ENCODE measurements around the gene NEK2.
"Not testable (repeated sequence)": the region's sequence is repeated elsewhere in the genome, so short reads cannot be mapped to it uniquely, and the experiment has no call there.

Gene NEK2

DNA sequence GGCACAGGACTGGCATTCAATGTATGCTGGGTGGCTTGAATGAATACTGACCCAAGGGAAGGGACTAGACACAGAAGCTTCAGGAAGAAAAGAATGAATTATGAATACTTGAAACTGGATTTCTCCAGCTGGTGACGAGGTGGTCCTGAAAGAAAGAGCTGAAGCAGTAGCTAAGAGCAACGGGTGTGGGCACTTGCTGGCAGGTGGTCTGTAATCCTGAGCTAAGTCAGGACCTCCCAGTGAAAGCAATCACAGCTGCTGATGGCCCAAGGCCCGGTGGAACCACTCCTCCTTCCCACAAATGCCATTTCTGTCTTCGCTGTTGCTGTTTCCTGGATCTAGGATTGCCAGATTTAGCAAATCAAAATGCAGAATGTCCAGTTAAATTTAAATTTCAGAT is 47.0 kb downstream of the NEK2 start:
- peaks cover 18% of the 10 kb centered on the region for H3K4me1 Mint-ChIP-seq (ENCODE audit: low read depth)
- intact Hi-C loops (cut with micrococcal nuclease), result no loop called here
- H3K4me3 Mint-ChIP-seq, result no peak overlapping the region
- H3K9me3 Mint-ChIP-seq, result no peaks in the 10 kb centered on the region
- peaks cover 19% of the 10 kb centered on the region for H3K27me3 Mint-ChIP-seq
- H3K36me3 Mint-ChIP-seq (ENCODE audit: low read depth), result no peaks in the 10 kb centered on the region
- H3K27ac Mint-ChIP-seq, result no peak overlapping the region

DNA sequence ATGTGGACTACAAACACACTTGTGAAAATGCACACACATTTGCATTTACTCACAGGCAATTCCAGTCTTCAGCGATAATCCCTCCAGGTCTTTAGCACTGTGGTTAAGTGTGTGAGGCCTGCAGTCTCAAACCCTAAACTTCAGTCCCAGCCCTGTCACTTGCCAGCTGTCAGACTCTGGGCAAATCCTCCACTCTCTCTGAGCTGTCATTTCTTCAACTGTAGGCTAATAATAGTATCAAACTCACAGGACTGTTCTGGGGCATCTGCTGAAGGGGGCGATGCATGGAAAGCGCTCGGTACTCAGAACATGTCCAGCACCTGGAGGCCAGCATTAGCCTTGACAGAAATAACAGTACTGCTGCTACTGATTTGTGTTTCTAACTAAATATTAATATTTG is 48.2 kb downstream of the NEK2 start:
- Mint-ChIP-seq H3K36me3 (ENCODE audit: low read depth) (no peaks in the 10 kb centered on the region), H3K27ac (no peak overlapping the region), H3K4me1 (ENCODE audit: low read depth) (peaks cover 6% of the 10 kb centered on the region), H3K4me3 (no peak overlapping the region), H3K27me3 (peaks cover 10% of the 10 kb centered on the region), H3K9me3 (no peaks in the 10 kb centered on the region)
- intact Hi-C loops (cut with micrococcal nuclease), result no loop called here

DNA sequence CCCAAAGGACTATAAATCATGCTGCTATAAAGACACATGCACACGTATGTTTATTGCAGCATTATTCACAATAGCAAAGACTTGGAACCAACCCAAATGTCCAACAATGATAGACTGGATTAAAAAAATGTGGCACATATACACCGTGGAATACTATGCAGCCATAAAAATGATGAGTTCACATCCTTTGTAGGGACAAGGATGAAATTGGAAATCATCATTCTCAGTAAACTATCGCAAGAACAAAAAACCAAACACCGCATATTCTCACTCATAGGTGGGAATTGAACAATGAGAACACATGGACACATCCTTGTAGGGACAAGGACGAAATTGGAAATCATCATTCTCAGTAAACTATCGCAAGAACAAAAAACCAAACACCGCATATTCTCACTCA is 49.6 kb downstream of the NEK2 start:
- H3K27ac Mint-ChIP-seq; H3K36me3 Mint-ChIP-seq (ENCODE audit: low read depth); H3K4me1 Mint-ChIP-seq (ENCODE audit: low read depth); H3K4me3 Mint-ChIP-seq; H3K27me3 Mint-ChIP-seq; H3K9me3 Mint-ChIP-seq: not testable (repeated sequence)
- intact Hi-C loops (cut with micrococcal nuclease), result loop anchor here (1.0 kb wide), 2 partner anchors 49 to 111 kb away; no protein-coding TSS in a partner anchor

DNA sequence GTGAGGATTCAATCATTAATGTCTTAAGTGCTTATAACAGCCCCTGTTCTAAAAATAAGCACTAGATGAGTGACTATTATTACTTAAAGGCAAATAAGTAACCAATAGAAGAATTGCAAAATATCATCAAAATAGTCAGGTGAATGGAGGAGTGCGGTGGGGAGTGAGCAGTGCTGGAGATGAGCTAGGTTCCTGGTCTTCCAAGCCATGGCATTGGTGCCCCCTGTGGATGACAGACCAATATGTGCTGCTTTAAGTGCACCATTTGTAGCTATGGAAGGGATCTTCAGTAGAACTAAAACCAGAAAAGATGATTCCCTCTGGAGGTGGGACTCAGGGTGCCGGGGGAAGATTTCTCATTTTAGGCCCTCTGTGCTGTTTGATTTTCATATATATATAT is 50.4 kb downstream of the NEK2 start:
- intact Hi-C loops (cut with micrococcal nuclease), result loop anchor here (1.0 kb wide), 2 partner anchors 48 to 110 kb away; no protein-coding TSS in a partner anchor
- no peaks in the 10 kb centered on the region for H3K36me3 Mint-ChIP-seq (ENCODE audit: low read depth)
- H3K27ac Mint-ChIP-seq, result no peak overlapping the region
- peaks cover 4% of the 10 kb centered on the region for H3K27me3 Mint-ChIP-seq
- no peak overlapping the region for H3K4me3 Mint-ChIP-seq
- H3K4me1 Mint-ChIP-seq (ENCODE audit: low read depth), result peaks cover 7% of the 10 kb centered on the region
- H3K9me3 Mint-ChIP-seq, result no peaks in the 10 kb centered on the region

DNA sequence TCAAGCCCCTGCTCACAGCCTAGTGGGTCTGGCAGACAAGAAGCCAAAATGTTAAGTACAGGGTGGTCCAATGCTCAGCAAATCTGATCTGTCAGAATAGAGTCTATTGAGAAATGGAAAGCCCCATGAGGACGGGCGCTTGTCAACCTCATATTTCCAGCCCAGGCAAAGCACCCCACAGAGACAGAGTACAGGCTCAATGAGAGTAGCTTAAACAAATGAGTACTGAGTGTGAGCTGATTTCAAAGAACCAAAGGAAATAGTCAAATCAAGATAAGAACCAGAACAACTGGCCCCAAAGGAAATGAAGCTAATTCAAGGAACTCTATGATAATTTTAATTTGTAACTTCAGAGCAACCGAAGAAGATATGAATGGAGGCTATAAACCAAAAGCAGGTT is 51.9 kb downstream of the NEK2 start:
- H3K27ac Mint-ChIP-seq, result no peak overlapping the region
- no peaks in the 10 kb centered on the region for H3K9me3 Mint-ChIP-seq
- H3K4me1 Mint-ChIP-seq (ENCODE audit: low read depth), result peaks cover 19% of the 10 kb centered on the region
- intact Hi-C loops (cut with micrococcal nuclease), result no loop called here
- H3K4me3 Mint-ChIP-seq, result no peak overlapping the region
- no peaks in the 10 kb centered on the region for H3K27me3 Mint-ChIP-seq
- H3K36me3 Mint-ChIP-seq (ENCODE audit: low read depth), result no peaks in the 10 kb centered on the region

DNA sequence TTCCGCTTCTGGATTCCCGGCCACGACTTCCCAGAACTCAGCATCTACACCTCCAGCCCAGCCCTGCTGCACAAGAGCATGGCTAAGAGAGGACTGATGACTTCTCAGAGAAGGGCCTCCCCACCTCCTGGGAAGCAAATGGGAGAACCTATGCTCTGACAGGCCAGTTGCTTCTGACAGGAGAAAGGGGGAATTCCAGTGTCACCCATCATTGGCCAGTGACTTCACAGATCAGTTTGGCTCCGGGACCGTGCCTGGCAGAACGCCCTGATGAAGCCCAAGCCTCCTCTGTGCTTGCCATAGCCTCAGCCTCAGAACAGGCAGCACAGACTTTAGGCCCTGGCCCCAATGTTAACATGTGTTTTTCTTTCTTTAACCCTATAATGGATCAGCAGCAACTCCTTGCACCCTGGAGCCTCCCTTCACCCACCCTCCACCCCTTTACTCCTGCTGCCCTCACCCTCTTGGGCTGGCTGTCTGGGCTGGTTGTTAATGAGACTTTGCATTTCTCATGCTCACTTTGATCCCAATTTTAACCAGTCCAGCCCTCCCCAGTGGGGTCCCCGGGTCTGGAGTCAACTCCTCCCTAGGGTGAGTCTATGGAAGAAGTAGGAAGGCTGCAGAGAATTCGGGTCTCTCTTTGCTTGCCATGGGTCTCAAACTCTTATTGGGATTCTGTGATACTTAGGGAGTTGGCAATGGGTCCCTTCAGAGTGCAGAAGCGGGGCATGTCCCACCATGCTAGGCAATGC is 53.8 kb downstream of the NEK2 start:
- Mint-ChIP-seq H3K36me3 (ENCODE audit: low read depth) (no peaks in the 10 kb centered on the region), H3K27me3 (no peaks in the 10 kb centered on the region), H3K9me3 (no peaks in the 10 kb centered on the region), H3K4me3 (no peak overlapping the region), H3K27ac (no peak overlapping the region), H3K4me1 (ENCODE audit: low read depth) (peaks cover 25% of the 10 kb centered on the region)
- intact Hi-C loops (cut with micrococcal nuclease), result no loop called here

DNA sequence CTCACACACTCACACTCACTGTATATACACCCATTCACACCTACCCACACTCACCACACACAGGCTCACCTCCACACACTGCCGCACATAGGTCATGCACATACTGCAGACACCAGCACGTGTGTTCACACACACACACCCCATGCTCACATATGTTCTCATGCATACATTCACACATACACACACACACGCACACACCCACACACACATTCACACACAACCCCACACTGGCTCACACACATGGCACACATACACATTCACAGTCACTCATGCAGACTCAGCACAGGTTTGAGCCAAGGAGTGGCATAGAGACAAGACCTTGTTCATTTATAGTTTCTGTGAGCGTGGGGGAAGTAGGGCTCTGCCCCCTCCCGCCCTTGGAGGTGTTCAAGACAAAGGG is 55.3 kb downstream of the NEK2 start:
- Mint-ChIP-seq H3K4me3 (no peak overlapping the region), H3K27ac (no peak overlapping the region), H3K36me3 (ENCODE audit: low read depth) (no peaks in the 10 kb centered on the region), H3K27me3 (no peaks in the 10 kb centered on the region), H3K4me1 (ENCODE audit: low read depth) (peaks cover 25% of the 10 kb centered on the region), H3K9me3 (no peaks in the 10 kb centered on the region)
- intact Hi-C loops (cut with micrococcal nuclease), result no loop called here

DNA sequence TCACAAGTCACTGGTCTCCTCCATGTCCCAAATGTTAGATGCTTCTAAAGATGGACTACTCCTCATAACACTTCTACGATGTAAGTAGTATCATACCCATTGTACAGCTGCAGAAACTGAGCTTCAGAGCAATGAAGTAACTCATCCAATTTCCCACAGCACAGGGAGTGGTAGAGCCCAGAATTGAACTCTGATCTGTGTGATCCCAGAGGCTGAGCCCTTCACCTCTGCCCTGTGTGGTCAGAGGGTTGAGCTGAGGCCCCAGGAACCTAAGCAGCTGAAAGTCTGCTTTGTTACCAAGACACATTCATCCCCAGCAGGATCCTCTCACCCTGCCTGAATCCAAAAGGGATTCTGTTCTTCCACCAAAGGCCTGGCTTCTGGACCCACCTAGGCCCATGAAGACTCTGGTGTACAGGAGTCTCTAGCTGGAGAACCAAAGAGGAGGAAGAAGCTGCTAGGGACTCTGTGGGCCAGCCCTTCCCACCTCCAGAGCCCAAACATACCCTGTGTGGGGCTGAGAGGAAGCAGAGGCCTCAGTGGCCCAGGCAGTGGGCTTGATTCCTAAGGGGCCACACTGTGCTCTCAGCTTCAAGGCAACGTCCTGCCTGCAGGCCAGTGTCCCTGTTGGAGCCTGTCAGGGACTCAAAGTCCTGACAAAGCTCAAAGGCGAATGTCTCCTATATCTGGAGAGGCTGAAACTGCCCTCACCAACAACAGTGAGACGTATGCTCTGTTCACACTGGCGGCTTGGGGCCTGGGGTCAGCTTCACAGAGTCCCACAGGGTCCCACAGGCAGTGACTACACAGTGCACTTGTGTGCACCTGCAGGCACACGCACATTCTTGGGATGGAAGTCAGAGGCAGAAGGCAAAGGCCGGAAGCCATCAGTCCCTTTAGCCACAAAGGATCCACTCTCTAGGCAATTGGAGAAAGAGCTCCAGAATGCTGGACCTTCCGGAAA is 56.1 kb downstream of the NEK2 start:
- H3K4me3 Mint-ChIP-seq, result no peak overlapping the region
- intact Hi-C loops (cut with micrococcal nuclease), result no loop called here
- peaks cover 28% of the 10 kb centered on the region for H3K4me1 Mint-ChIP-seq (ENCODE audit: low read depth)
- H3K36me3 Mint-ChIP-seq (ENCODE audit: low read depth), result no peaks in the 10 kb centered on the region
- H3K27me3 Mint-ChIP-seq, result no peaks in the 10 kb centered on the region
- H3K9me3 Mint-ChIP-seq, result no peaks in the 10 kb centered on the region
- no peak overlapping the region for H3K27ac Mint-ChIP-seq

DNA sequence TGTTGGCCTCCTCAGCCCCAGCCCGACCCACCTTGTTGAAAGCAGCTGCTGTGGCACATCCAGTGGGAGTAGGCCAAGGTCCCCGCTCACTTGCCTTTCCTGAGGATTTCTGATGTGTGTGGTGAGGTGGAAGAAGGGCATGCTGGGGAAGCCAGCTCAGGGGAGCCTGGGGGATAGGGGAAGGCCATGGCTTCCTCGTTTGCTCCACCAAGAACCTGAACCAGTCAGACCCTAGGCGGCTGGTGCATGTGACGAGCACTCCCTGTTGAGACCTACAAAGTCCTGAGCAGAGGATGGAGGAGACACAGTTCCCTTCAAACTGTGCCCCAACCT is 58.5 kb downstream of the NEK2 start:
- H3K4me3 Mint-ChIP-seq, result no peak overlapping the region
- H3K27me3 Mint-ChIP-seq, result no peaks in the 10 kb centered on the region
- H3K36me3 Mint-ChIP-seq (ENCODE audit: low read depth), result no peaks in the 10 kb centered on the region
- H3K4me1 Mint-ChIP-seq (ENCODE audit: low read depth), result peaks cover 51% of the 10 kb centered on the region
- no peaks in the 10 kb centered on the region for H3K9me3 Mint-ChIP-seq
- H3K27ac Mint-ChIP-seq, result no peak overlapping the region
- intact Hi-C loops (cut with micrococcal nuclease), result no loop called here

DNA sequence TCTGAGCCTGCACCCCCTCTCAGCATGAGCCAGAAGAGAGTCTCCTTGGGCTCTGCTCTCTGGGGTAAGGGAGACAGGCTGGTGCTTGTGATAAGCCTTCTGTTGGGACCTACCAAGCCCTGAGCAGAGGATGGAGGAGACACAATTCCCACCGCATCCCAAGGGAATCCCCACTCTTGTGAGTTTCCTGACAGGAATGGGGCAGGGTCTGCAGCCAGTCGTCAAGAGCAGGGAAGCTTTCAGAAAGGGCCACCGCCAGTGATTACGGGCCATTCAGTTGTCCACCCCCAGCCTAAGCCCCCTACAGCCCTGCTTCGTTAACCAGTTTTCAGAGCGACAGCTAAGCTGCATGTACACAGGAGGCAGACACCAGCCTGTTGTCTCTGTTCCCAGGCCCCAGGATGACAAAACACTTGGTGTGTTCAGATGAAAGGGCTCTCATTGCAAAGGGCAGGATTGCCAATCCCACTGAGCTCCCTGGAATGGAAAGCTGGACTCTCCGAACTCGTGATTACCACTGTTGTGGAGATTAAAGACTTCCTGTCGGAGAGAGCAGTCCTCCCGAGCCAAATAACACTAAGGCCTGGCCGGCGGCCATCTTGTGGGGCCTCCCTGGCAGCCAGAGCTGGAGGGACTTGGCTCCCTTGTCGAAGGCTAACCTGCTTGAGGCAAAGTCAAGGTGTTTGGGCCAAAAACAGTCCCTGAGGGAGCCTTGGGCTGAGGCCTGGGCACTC is 59.0 kb downstream of the NEK2 start:
- Mint-ChIP-seq H3K27ac (no peak overlapping the region), H3K4me1 (ENCODE audit: low read depth) (peaks cover 56% of the 10 kb centered on the region), H3K9me3 (no peaks in the 10 kb centered on the region), H3K27me3 (no peaks in the 10 kb centered on the region), H3K4me3 (no peak overlapping the region), H3K36me3 (ENCODE audit: low read depth) (no peaks in the 10 kb centered on the region)
- intact Hi-C loops (cut with micrococcal nuclease), result no loop called here

DNA sequence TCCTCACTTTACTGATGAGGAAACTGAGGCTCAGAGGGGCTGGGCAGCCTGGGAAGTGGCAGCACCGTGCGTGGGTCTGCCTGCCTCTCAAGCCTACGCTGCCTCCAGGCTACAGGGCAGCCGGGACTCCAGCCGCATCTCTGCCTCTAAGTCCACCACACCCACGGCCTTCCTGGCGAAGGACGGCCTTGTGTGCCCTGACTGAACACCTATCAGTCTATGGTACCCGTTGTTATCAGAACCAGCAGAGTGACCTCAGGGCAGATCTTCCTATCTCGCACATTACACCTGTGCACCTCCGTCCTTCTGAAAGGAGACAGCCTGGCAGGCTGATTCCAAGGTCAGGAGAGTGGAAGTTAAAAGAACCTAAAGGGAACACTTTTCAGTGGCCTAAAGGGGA is 60.8 kb downstream of the NEK2 start:
- H3K9me3 Mint-ChIP-seq, result no peaks in the 10 kb centered on the region
- no peaks in the 10 kb centered on the region for H3K27me3 Mint-ChIP-seq
- no peaks in the 10 kb centered on the region for H3K36me3 Mint-ChIP-seq (ENCODE audit: low read depth)
- H3K27ac Mint-ChIP-seq, result no peak overlapping the region
- H3K4me1 Mint-ChIP-seq (ENCODE audit: low read depth), result peaks cover 61% of the 10 kb centered on the region
- intact Hi-C loops (cut with micrococcal nuclease), result no loop called here
- no peak overlapping the region for H3K4me3 Mint-ChIP-seq

DNA sequence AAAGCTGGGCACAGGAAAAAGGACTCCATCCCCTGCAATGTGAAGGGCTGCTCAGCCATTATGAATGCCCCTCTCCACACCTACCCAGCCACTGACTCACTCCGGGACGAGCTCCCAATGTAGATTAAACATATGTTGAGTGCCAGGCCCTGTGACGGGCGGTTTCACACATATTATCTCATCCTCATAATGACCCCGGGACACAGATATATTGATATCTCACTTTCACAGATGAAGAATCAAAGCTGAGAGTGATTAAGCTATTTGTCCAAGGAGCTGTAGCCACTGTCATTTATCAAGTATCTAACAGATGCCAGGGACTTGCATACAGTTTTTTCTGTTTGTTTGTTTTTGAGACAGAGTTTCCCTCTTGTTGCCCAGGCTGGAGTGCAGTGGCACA is 61.5 kb downstream of the NEK2 start:
- H3K36me3 Mint-ChIP-seq (ENCODE audit: low read depth), result no peaks in the 10 kb centered on the region
- no peak overlapping the region for H3K4me3 Mint-ChIP-seq
- peaks cover 61% of the 10 kb centered on the region for H3K4me1 Mint-ChIP-seq (ENCODE audit: low read depth)
- intact Hi-C loops (cut with micrococcal nuclease), result no loop called here
- no peaks in the 10 kb centered on the region for H3K27me3 Mint-ChIP-seq
- H3K9me3 Mint-ChIP-seq, result no peaks in the 10 kb centered on the region
- peak overlapping the region; percentile 84 for H3K27ac Mint-ChIP-seq

DNA sequence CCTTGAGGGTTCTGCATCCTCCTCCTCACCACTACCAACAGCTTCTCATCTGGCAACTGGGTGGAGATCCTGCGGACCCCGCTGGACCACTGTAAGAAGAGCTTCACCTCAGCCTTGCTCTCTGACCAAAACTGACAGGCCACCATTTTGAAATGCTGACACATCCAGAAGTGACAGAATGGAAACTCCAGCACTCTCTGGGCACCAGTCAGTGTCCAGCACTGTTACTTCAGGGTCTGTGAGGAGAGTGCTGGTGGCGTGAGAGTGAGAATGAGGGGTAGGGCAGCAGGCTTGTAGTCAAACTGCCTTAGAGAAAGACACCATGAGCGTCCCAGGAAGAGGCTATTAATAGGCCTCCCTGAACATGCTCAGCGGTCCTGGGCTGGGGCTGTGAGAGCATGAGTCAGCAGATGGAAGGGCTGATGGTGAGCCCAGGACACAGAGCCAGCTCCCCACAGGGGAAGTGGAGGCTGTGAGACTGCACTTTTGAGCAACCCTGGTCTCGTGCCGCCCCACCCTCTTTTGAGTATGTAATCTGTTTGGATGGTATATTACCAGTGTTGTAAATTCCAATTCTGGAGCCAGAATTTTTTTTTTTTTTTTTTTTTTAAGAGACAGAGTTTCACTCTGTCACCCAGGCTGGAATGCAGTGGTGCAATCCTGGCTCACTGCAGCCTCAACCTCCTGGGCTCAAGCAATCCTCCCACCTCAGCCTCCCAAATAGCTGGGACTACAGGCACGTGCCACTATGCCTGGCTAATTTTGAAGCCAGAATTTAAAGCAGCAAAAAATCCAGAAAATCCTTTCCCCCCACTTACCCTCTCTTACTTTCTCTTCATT is 62.1 kb downstream of the NEK2 start:
- H3K27me3 Mint-ChIP-seq, result no peaks in the 10 kb centered on the region
- H3K36me3 Mint-ChIP-seq (ENCODE audit: low read depth), result no peaks in the 10 kb centered on the region
- H3K4me1 Mint-ChIP-seq (ENCODE audit: low read depth), result peaks cover 60% of the 10 kb centered on the region
- intact Hi-C loops (cut with micrococcal nuclease), result no loop called here
- no peak overlapping the region for H3K4me3 Mint-ChIP-seq
- H3K27ac Mint-ChIP-seq, result peak overlapping the region; percentile 84
- no peaks in the 10 kb centered on the region for H3K9me3 Mint-ChIP-seq
